ENCODE data around the gene CDK10.

Gene CDK10

GRCh38 chr16:89737341-89738071 lies 51.0 kb downstream of the CDK10 start:
- H3K4me3 Mint-ChIP-seq, result no peak overlapping the region
- no peak overlapping the region for H3K27ac Mint-ChIP-seq
- H3K27me3 Mint-ChIP-seq (ENCODE audit: low read depth), result no peaks in the 10 kb centered on the region
- TF ChIP-seq CTCF (IDR thresholded peaks at IDR 0.05; ENCODE audit: unreplicated experiment in 3 of 3), result no peak
- peaks cover 62% of the 10 kb centered on the region for H3K36me3 Mint-ChIP-seq (ENCODE audit: low read depth)
- no peaks in the 10 kb centered on the region for H3K9me3 Mint-ChIP-seq
- H3K4me1 Mint-ChIP-seq, result no peaks in the 10 kb centered on the region

DNA sequence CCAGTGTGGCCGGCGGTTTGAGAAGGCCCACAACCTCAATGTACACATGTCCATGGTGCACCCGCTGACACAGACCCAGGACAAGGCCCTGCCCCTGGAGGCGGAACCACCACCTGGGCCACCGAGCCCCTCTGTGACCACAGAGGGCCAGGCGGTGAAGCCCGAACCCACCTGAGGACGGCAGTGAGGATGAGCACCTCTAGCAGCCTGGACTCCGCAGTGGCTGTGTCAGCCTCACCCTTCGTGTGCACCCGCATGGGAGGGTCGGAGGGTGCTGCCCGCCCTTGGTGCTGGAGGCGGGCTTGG lies 51.5 kb downstream of the CDK10 start:
- no peaks in the 10 kb centered on the region for H3K27me3 Mint-ChIP-seq (ENCODE audit: low read depth)
- H3K27ac Mint-ChIP-seq, result no peak overlapping the region
- H3K36me3 Mint-ChIP-seq (ENCODE audit: low read depth), result peaks cover 62% of the 10 kb centered on the region
- no peak overlapping the region for H3K4me3 Mint-ChIP-seq
- no peak for TF ChIP-seq CTCF (IDR thresholded peaks at IDR 0.05; ENCODE audit: unreplicated experiment in 3 of 3)
- no peaks in the 10 kb centered on the region for H3K9me3 Mint-ChIP-seq
- no peaks in the 10 kb centered on the region for H3K4me1 Mint-ChIP-seq

DNA sequence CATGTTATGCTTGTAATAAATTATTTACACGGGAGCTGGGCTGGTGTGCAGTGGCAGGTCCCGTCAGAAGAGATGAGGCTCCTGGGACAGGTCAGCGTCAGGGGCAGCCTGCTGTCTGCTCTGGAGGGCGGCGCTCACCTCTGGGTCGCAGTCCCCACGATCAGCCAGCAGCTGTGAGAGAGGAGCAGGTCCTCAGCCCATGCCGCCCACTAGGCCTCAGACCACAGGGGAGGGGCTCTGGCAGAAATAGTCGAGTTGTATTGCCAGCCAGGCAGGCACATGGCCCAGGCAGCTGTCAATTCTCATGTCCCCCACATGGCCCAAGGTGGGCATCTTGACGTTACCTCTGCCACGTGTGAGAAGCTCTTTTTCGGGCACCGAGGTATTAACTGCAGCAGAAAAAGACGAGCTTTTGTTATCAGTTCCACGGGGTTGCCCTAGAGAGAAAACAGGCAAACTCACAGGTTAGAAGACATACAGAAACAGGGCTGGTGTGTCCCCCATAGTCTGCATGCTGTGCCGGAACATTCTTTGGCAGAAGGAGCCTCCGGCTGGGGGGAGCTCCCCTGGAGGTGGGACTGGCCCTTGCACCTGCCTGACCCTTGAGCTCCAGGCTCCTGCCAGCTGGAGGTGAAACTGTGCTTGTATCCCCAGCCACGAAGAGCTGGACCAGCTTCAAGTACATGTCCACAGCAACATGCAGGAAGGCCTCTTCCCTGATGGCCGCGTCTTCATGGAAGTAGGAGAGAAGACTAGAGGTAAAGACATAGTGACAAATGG lies 52.2 kb downstream of the CDK10 start:
- Mint-ChIP-seq H3K27me3 (ENCODE audit: low read depth) (no peaks in the 10 kb centered on the region), H3K36me3 (ENCODE audit: low read depth) (peaks cover 60% of the 10 kb centered on the region), H3K27ac (no peak overlapping the region), H3K4me1 (no peaks in the 10 kb centered on the region), H3K9me3 (no peaks in the 10 kb centered on the region), H3K4me3 (no peak overlapping the region)
- no peak for TF ChIP-seq CTCF (IDR thresholded peaks at IDR 0.05; ENCODE audit: unreplicated experiment in 3 of 3)

DNA sequence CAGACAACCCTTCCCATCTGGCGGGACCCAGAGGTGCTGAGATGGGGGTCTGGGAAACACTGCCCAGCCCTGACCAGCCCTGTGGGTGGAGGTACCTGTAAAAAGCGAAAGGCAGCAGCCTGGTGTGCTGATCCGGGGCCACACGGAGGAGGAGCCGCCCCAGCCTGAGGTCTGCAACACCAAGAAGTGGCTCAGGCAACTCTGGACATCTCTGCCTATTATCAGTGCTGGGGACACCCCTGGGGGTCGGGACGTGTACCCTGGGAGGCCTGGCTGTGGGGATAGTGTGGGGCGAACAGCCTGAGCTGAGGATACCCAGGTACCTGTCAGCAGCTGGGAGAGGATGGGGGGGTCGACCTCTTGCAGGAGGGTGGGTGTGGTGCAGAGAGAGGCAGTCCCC lies 52.9 kb downstream of the CDK10 start:
- no peak overlapping the region for H3K27ac Mint-ChIP-seq
- no peak for TF ChIP-seq CTCF (IDR thresholded peaks at IDR 0.05; ENCODE audit: unreplicated experiment in 3 of 3)
- no peaks in the 10 kb centered on the region for H3K4me1 Mint-ChIP-seq
- H3K4me3 Mint-ChIP-seq, result no peak overlapping the region
- peaks cover 57% of the 10 kb centered on the region for H3K36me3 Mint-ChIP-seq (ENCODE audit: low read depth)
- no peaks in the 10 kb centered on the region for H3K9me3 Mint-ChIP-seq
- no peaks in the 10 kb centered on the region for H3K27me3 Mint-ChIP-seq (ENCODE audit: low read depth)

DNA sequence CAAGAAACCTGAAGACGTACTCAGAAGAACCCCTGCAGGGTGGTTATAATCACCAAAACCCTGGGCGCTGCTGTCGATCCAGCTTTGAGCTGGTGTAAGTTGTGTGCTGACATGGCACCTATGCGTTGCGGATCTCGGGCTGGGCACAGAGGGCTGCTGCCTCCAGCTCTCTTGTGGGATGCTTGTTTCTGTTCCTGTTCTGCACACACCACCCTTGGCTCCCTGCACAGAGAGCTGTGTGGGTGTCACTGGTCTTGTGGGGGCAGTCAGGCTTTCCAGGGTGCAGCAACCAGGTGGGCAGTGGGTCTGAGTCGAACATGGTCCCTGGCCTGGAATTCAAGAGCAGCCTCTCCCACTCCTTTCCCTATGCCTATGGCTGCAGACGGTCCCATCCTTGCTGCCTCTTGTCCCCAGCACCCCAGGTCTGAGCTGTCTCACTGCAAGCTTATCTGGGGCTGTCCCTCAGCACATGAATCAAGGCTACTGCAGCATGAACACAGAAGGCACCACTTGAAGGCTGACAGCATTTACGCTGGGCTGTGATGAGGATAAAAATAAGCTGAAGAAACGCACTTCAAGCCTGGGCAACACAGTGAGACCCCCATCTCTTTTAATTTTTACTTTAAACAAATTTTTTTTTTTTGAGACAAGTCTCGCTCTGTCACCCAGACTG lies 55.0 kb downstream of the CDK10 start:
- Mint-ChIP-seq H3K27ac (no peak overlapping the region), H3K4me1 (no peaks in the 10 kb centered on the region), H3K36me3 (ENCODE audit: low read depth) (peaks cover 49% of the 10 kb centered on the region), H3K27me3 (ENCODE audit: low read depth) (no peaks in the 10 kb centered on the region), H3K9me3 (no peaks in the 10 kb centered on the region), H3K4me3 (no peak overlapping the region)
- no peak for TF ChIP-seq CTCF (IDR thresholded peaks at IDR 0.05; ENCODE audit: unreplicated experiment in 3 of 3)

All from nephron (organoid).